Stimulated activated CD4-positive, alpha-beta T cell treated with anti-CD3 and anti-CD28 coated beads, Interleukin-4, amount 100 ng/mL, for 4 hours (primary cell): ENCODE measurements around the gene MMUT.
"Not testable (repeated sequence)": the region's sequence is repeated elsewhere in the genome, so short reads cannot be mapped to it uniquely, and the experiment has no call there.

ENCODE experiments used
- DNase-seq, 2 experiments: peaks; one replicate each; pipeline ENCODE4 v3.0.0-alpha.2; 2020

MMUT gene

GRCh38 chr6:49416195-49416594, 46.9 kb downstream of the MMUT start:
- DNase-seq, result no peak

DNA sequence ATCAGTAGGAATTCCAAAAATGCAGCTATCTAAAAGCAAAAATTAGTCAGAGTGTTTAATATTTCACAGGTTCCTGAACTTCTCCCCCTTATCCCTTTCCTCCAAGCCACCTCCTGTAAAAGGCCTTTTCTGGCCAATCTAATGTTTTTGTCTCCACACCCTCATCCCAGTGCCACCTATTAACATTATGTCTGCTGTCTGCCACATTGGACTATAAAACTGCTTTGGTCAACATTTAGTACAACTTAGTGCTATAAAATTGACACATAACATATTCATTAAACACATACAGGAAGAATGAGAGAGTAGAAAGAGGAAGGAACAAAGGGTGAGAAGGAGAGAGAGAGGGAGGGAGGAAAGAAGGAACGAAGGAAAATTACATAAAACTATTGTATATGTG, 47.7 kb downstream of the MMUT start:
- no peak for DNase-seq

GRCh38 chr6:49410564-49410963, 52.5 kb downstream of the MMUT start:
- DNase-seq, result no peak

- peak; percentile 33 to 60 for DNase-seq
Observed at GRCh38 chr6:49409951-49410542, 53.0 kb downstream of the MMUT start.

DNA sequence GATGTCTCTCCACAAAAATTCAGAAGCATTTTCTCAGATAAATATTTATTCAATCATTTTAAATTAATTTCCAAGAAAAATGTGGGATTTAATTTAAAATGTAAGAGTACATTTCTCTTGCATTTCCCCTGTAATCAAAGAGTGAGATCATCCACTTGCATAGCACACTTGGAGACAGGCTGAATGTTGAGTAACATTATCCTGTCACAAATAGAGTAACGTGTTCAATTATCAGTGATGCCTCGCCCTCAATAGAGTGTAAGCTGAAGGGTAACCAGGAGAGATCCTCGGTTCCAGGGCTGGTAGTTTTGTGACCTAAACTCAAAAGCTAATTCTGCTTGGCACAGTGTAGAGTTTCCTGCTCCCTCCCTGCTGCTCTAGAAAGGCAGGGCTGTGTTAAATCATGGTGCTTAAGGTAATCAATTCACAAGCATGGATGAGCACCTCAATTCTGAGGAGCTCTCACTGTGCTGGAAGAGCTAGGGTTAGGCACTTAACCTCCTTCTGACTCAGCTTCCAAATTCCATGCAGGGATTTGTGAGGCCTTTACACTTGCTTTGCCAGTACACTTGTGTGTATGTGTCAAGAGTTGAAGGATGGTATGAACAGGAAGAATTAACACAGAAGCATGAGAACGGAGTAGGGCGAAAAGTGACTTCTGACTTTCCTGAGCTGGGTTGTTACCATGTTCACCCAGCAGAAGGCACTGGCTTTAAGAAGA, 56.6 kb downstream of the MMUT start:
- DNase-seq, result no peak

DNA sequence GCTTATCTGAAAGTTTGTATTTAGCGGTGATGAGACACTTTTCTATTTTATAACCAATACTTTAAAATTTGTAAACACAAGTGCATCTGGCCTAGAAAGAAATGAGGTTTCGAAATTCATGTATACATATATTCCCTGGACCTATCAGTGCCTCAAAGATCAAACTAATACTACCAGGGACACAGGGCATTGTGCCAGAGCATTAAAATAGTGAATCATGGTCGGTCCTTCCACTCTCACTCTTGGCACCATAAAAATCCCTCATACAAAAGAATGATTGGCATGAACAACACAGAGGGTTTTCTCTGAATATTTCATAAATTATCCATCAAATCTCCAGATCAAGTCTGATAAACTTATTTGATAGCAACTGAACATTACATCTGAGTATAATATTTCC, 62.0 kb downstream of the MMUT start:
- no peak for DNase-seq

- DNase-seq, result not testable (repeated sequence)
Observed at GRCh38 chr6:49386667-49387508, 76.2 kb downstream of the MMUT start.

GRCh38 chr6:49384904-49385303, 78.1 kb downstream of the MMUT start:
- DNase-seq, result no peak
